H9 (cell line): ENCODE data around the gene RAMP3. TPM values are rescaled to one million over a fixed set of nuclear protein-coding genes. Genes with fewer than 3 reads are reported as not detected.

Experiments used
- DNase-seq: peaks from one replicate; pipeline ENCODE4 v3.0.0-alpha.2; 2017
- H2AFZ ChIP-seq: one replicate; pipeline ENCODE4 v1.6.1; 2013; ENCODE audit warnings: mild to moderate bottlenecking, low read length, control low read depth, moderate library complexity
- H2AK5ac ChIP-seq: 2 replicates; pipeline ENCODE4 v1.6.1; 2013; ENCODE audit warnings: low read length, control low read depth, mixed read lengths; ENCODE audit not compliant: insufficient read length
- H2BK120ac ChIP-seq: one replicate; pipeline ENCODE4 v1.6.1; 2013; ENCODE audit warnings: low read depth, mild to moderate bottlenecking, low read length, control low read depth, inconsistent platforms; ENCODE audit not compliant: poor library complexity, severe bottlenecking
- H2BK12ac ChIP-seq: 2 replicates; pipeline ENCODE4 v1.6.1; 2013; ENCODE audit warnings: low read length, control low read depth, mixed read lengths, low read depth; ENCODE audit not compliant: insufficient read length
- H2BK15ac ChIP-seq: 2 replicates; pipeline ENCODE4 v1.6.1; 2013; ENCODE audit warnings: low read depth, low read length, control low read depth
- H2BK20ac ChIP-seq: one replicate; pipeline ENCODE4 v1.6.1; 2013; ENCODE audit warnings: low read depth, mild to moderate bottlenecking, low read length, control low read depth, inconsistent platforms; ENCODE audit not compliant: poor library complexity, severe bottlenecking
- H2BK5ac ChIP-seq: 2 replicates; pipeline ENCODE4 v1.6.1; 2013; ENCODE audit warnings: low read length, control low read depth, mixed read lengths; ENCODE audit not compliant: insufficient read length
- H3K14ac ChIP-seq: 2 replicates; pipeline ENCODE4 v1.6.1; 2013; ENCODE audit warnings: low read length, control low read depth; ENCODE audit not compliant: insufficient read depth
- H3K18ac ChIP-seq: 2 replicates; pipeline ENCODE4 v1.6.1; 2013; ENCODE audit warnings: low read depth, mild to moderate bottlenecking, mixed read lengths, low read length, control low read depth; ENCODE audit not compliant: insufficient read length
- H3K23ac ChIP-seq: 2 replicates; pipeline ENCODE4 v1.6.1; 2013; ENCODE audit warnings: low read length, control low read depth, mixed read lengths, low read depth; ENCODE audit not compliant: insufficient read length
- H3K23me2 ChIP-seq: 2 replicates; pipeline ENCODE4 v1.6.1; 2013; ENCODE audit warnings: low read depth, mild to moderate bottlenecking, mixed read lengths, low read length, control low read depth; ENCODE audit not compliant: insufficient read length, poor library complexity, severe bottlenecking
- H3K27ac ChIP-seq: 2 replicates; pipeline ENCODE4 v1.5.1; 2013; ENCODE audit warnings: low read length, control low read depth, mixed read lengths, low read depth; ENCODE audit not compliant: insufficient read length
- H3K27me3 ChIP-seq: 2 replicates; pipeline ENCODE4 v1.6.1; 2013; ENCODE audit warnings: low read length, control low read depth, inconsistent platforms; ENCODE audit not compliant: insufficient read depth
- H3K4ac ChIP-seq: 2 replicates; pipeline ENCODE4 v1.6.1; 2013; ENCODE audit warnings: low read depth, mild to moderate bottlenecking, control low read depth, inconsistent platforms, low read length, moderate library complexity
- H3K4me1 ChIP-seq: 2 replicates; pipeline ENCODE4 v1.6.1; 2013; ENCODE audit warnings: low read length, control low read depth, inconsistent platforms; ENCODE audit not compliant: insufficient read depth
- H3K4me2 ChIP-seq: 2 replicates; pipeline ENCODE4 v1.6.1; 2013; ENCODE audit warnings: low read length, control low read depth, mixed read lengths; ENCODE audit not compliant: insufficient read length, insufficient read depth
- H3K56ac ChIP-seq: 2 replicates; pipeline ENCODE4 v1.6.1; 2013; ENCODE audit warnings: low read depth, mild to moderate bottlenecking, mixed read lengths, low read length, control low read depth; ENCODE audit not compliant: insufficient read length
- H3K79me1 ChIP-seq: 2 replicates; pipeline ENCODE4 v1.6.1; 2013; ENCODE audit warnings: low read depth, mild to moderate bottlenecking, moderate library complexity, low read length, control low read depth, inconsistent platforms; ENCODE audit not compliant: insufficient read depth, poor library complexity, severe bottlenecking
- H3K79me2 ChIP-seq: 2 replicates; pipeline ENCODE4 v1.6.1; 2013; ENCODE audit warnings: low read length, control low read depth, inconsistent platforms; ENCODE audit not compliant: insufficient read depth
- H3K9ac ChIP-seq: 2 replicates; pipeline ENCODE4 v1.6.1; 2013; ENCODE audit warnings: low read length, control low read depth, mixed read lengths; ENCODE audit not compliant: insufficient read length; ENCODE audit errors: extremely low read depth
- H3K9me3 ChIP-seq: one replicate; pipeline ENCODE4 v1.6.1; 2013; ENCODE audit warnings: low read depth, low read length, inconsistent platforms; ENCODE audit not compliant: control insufficient read depth
- H3T11ph ChIP-seq: one replicate; pipeline ENCODE4 v1.6.1; 2013; ENCODE audit warnings: mild to moderate bottlenecking, low read length, control low read depth, inconsistent platforms
- H4K20me1 ChIP-seq: one replicate; pipeline ENCODE4 v1.6.1; 2013; ENCODE audit not compliant: control insufficient read depth, insufficient read length, insufficient read depth
- H4K5ac ChIP-seq: 2 replicates; pipeline ENCODE4 v1.6.1; 2013; ENCODE audit warnings: low read depth, mild to moderate bottlenecking, mixed read lengths, low read length, control low read depth; ENCODE audit not compliant: insufficient read length
- H4K8ac ChIP-seq: replicated peaks from 2 replicates; pipeline ENCODE4 v1.6.1; 2013; ENCODE audit warnings: low read length, control low read depth, mixed read lengths, low read depth; ENCODE audit not compliant: insufficient read length
- H4K91ac ChIP-seq: 2 replicates; pipeline ENCODE4 v1.6.1; 2013; ENCODE audit warnings: low read depth, mild to moderate bottlenecking, moderate library complexity, mixed read lengths, low read length, control low read depth; ENCODE audit not compliant: insufficient read length
- H3K27ac Mint-ChIP-seq, 3 experiments: 2 replicates in 2 of 3; 3 replicates in 1 of 3; pipeline ENCODE4 v1.8.0; 2020 to 2021; ENCODE audit warnings: mixed read lengths in 3 of 3, mild to moderate bottlenecking in 1 of 3, moderate library complexity in 1 of 3
- H3K27me3 Mint-ChIP-seq: 2 replicates; pipeline ENCODE4 v1.8.0; 2021; ENCODE audit warnings: low read depth, mild to moderate bottlenecking, moderate library complexity, mixed read lengths
- H3K36me3 Mint-ChIP-seq, 3 experiments: 2 replicates in 2 of 3; 3 replicates in 1 of 3; pipeline ENCODE4 v1.8.0; 2020 to 2021; ENCODE audit warnings: low read depth in 3 of 3, mixed read lengths in 3 of 3; ENCODE audit not compliant: insufficient read depth in 1 of 3
- H3K4me1 Mint-ChIP-seq, 2 experiments: 2 replicates each; pipeline ENCODE4 v1.8.0; 2020; ENCODE audit warnings: mixed read lengths in 2 of 2
- H3K4me3 Mint-ChIP-seq, 2 experiments: 2 replicates in 1 of 2; 3 replicates in 1 of 2; pipeline ENCODE4 v1.8.0; 2020 to 2021; ENCODE audit warnings: mild to moderate bottlenecking in 2 of 2, mixed read lengths in 2 of 2, moderate library complexity in 1 of 2
- H3K9me3 Mint-ChIP-seq, 2 experiments: 2 replicates in 1 of 2; 3 replicates in 1 of 2; pipeline ENCODE4 v1.8.0; 2020; ENCODE audit warnings: mild to moderate bottlenecking in 2 of 2, mixed read lengths in 2 of 2, moderate library complexity in 1 of 2
- CTCF ChIP-seq: fragments of 200-600 bp; sonication (generic); conservative IDR thresholded peaks from 3 replicates; pipeline ENCODE4 v1.8.0; 2021; ENCODE audit warnings: antibody characterized with exemption, mild to moderate bottlenecking
- WGBS: extraction: QIAGEN DNeasy Blood & Tissue Kit; methylation state at CpG from one replicate; pipeline ENCODE4 v1.1.7; 2013; ENCODE audit warnings: missing lambda C conversion rate, low lambda C conversion rate, mixed read lengths; ENCODE audit not compliant: insufficient read length; ENCODE audit errors: extremely low coverage; 5-methylcytosine and 5-hydroxymethylcytosine counted together
- total RNA-seq: library from RNA; stranded (reverse); gene quantifications from 2 replicates; pipeline ENCODE4 v1.2.1, GENCODE V29; 2021

The RAMP3 gene
- total RNA-seq, 1 experiment from 2014 or later = 0.63 TPM

GRCh38 chr7:45187946-45188411 lies 30.4 kb downstream of the RAMP3 start:
- Histone ChIP-seq H3K79me1 (no peaks in the 10 kb centered on the region), H3K56ac (no peak overlapping the region), H3K27me3 (no peaks in the 10 kb centered on the region), H4K91ac (no peak overlapping the region), H3K14ac (no peak overlapping the region), H4K8ac (no peak overlapping the region), H4K5ac (no peak overlapping the region), H2BK20ac (no peak overlapping the region), H3K9ac (no peak overlapping the region), H3T11ph (no peak overlapping the region), H3K27ac (no peak overlapping the region), H3K23me2 (no peaks in the 10 kb centered on the region), H2BK120ac (no peak overlapping the region), H3K4me2 (no peak overlapping the region), H4K20me1 (no peaks in the 10 kb centered on the region), H3K4ac (no peak overlapping the region), H2AK5ac (no peak overlapping the region), H2BK12ac (no peak overlapping the region), H2AFZ (no peak overlapping the region), H3K23ac (no peak overlapping the region), H3K79me2 (no peaks in the 10 kb centered on the region), H2BK15ac (no peak overlapping the region), H2BK5ac (no peak overlapping the region), H3K4me1 (no peaks in the 10 kb centered on the region), H3K18ac (no peak overlapping the region), H3K9me3 (no peaks in the 10 kb centered on the region)
- Mint-ChIP-seq H3K27me3 (peaks cover 2% of the 10 kb centered on the region), H3K36me3 (no peaks in the 10 kb centered on the region), H3K4me3 (no peak overlapping the region), H3K9me3 (no peaks in the 10 kb centered on the region), H3K4me1 (peaks cover 0 to 3% of the 10 kb centered on the region in 2 experiments; a peak in 1 of 4 replicates), H3K27ac (no peak overlapping the region)
- no CpG with 5 or more reads among the region's 8 CpGs for WGBS
- no peak for DNase-seq
- TF ChIP-seq CTCF = no peak
